K562 (cell line): ENCODE results near the gene NOTCH3. TPM values are rescaled to one million over a fixed set of nuclear protein-coding genes. Genes with fewer than 3 reads are reported as not detected.
A peak's percentile ranks its signal among the peaks of the same experiment; 100 is the strongest.

Source experiments
- ELF4 ChIP-seq: fragments of 450-650 bp; formaldehyde crosslinking; IDR thresholded peaks from 2 replicates; pipeline ENCODE4 v1.4.0; 2022; ENCODE audit warnings: missing genetic modification characterization
- ESRRA ChIP-seq: fragments of 450-650 bp; IDR thresholded peaks from 2 replicates; pipeline ENCODE4 v1.6.1; 2014; ENCODE audit warnings: low read depth, mild to moderate bottlenecking, moderate library complexity, borderline replicate concordance
- PML ChIP-seq: IDR thresholded peaks from 2 replicates; pipeline ENCODE4 v1.6.1; 2012; ENCODE audit warnings: low read length, inconsistent platforms
- POLR2G ChIP-seq: fragments of 200-400 bp; formaldehyde crosslinking; IDR thresholded peaks from 2 replicates; pipeline ENCODE4 v1.6.1; 2017; ENCODE audit warnings: low read depth, mild to moderate bottlenecking, antibody characterized with exemption, low read length, moderate library complexity
- RCOR1 ChIP-seq, 2 experiments: IDR thresholded peaks; 2 replicates each; pipeline ENCODE4 v1.6.1; 2012; ENCODE audit warnings: low read depth in 2 of 2, low read length in 2 of 2, borderline replicate concordance in 1 of 2, improper control_type of control experiment in 1 of 2
- RHOXF2B ChIP-seq: fragments of 250-450 bp; sonication (Bioruptor Pico); conservative IDR thresholded peaks from 2 replicates; pipeline ENCODE4 v1.5.1; 2021
- SAFB ChIP-seq: fragments of 200-400 bp; formaldehyde crosslinking; IDR thresholded peaks from 2 replicates; pipeline ENCODE4 v1.6.1; 2017; ENCODE audit warnings: low read depth, low read length, borderline replicate concordance
- SRSF3 ChIP-seq: fragments of 200-400 bp; formaldehyde crosslinking; IDR thresholded peaks from 2 replicates; pipeline ENCODE4 v1.6.1; 2016; ENCODE audit warnings: mild to moderate bottlenecking, low read length, moderate library complexity; ENCODE audit not compliant: insufficient read depth
- polyA plus RNA-seq, 8 experiments: library from polyadenylated mRNA; depleted of rRNA in 4 of 8; stranded (reverse) in 5 of 8; unstranded in 3 of 8; fragments of >200 nt; fragmentation: Nextera tagmentation in 2 of 8; fragmentation: Illumina TruSeq in 1 of 8; extraction: Ambion mirVana in 2 of 8; extraction: Trizol in 1 of 8; gene quantifications; 2 replicates each; pipeline versions ENCODE4 v1.2.1 to v1.2.3, GENCODE V29; 2011 to 2014; ENCODE audit warnings: inconsistent platforms in 1 of 8, missing spikeins in 1 of 8
- total RNA-seq, 7 experiments: library from RNA; depleted of rRNA in 6 of 7; stranded (reverse); fragments of >200 nt in 6 of 7; fragmentation: Illumina TruSeq in 2 of 7; extraction: Trizol in 2 of 7; gene quantifications; 2 replicates each; pipeline versions ENCODE4 v1.2.1 to v1.2.3, GENCODE V29; 2011 to 2021; ENCODE audit warnings: low replicate concordance in 1 of 7
- TF ChIP-seq, protein P1 (sequence below): sonication (generic); formaldehyde crosslinking; IDR thresholded peaks from 2 replicates; pipeline ENCODE4 v1.8.1; 2023; ENCODE audit warnings: mild to moderate bottlenecking, missing genetic modification reagents
- TF ChIP-seq, protein P2 (sequence below): fragments of 250-450 bp; sonication (Bioruptor Pico); IDR thresholded peaks from 2 replicates; pipeline ENCODE4 v1.9.0; 2021; ENCODE audit warnings: mild to moderate bottlenecking, inconsistent platforms
- TF ChIP-seq, protein P3 (sequence below): sonication (generic); formaldehyde crosslinking; IDR thresholded peaks from 2 replicates; pipeline ENCODE4 v1.8.0; 2022; ENCODE audit warnings: mild to moderate bottlenecking, missing genetic modification reagents
- TF ChIP-seq, protein P4 (sequence below): sonication (generic); formaldehyde crosslinking; IDR thresholded peaks from 2 replicates; pipeline ENCODE4 v1.8.0; 2022; ENCODE audit warnings: mild to moderate bottlenecking, missing genetic modification reagents
- TF ChIP-seq, protein P5 (sequence below): fragments of 450-650 bp; formaldehyde crosslinking; IDR thresholded peaks from 2 replicates; pipeline ENCODE4 v1.4.0; 2022; ENCODE audit warnings: mild to moderate bottlenecking, moderate library complexity

NOTCH3 gene
- total and polyA plus RNA-seq, 9 of the 15 experiments (the other 6 are each of a cell fraction or from before 2014, with no cell fraction given): under 0.01 to 1.2 (median 0.16) TPM

DNA sequence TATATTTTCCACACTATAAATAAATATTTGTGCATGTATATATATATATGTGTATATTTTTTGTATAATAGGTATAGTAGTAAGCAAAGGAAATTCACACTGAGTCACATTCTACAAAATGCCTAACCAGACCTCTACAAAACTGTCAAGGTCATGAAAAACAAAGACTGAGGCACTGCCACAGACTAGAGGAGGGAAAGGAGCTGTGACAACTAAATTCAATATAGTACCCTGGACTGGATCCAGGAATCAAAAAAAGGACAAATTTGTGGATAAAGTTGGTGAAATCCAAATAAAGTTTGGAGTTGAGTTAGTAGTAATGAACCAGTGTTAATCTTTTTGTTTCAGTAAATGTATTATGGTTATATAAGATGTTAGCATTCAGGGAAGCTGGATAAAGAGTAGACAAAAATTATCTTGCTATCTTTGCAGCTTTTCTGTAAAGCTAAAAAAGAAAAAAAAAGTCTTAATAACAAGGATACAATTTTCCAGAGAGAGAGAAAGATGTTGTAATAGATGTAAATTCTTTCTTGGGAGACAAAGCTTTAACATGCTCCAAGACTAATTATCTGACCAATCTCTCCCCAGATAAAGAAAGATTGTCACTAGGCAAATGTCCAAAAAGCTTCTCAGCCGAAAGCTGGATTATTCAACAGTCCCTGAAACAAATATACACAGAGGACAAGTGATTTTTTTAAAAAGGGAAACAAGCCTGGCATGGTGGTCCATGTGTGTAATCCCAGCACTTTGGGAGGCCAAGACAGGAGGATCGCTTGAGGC is 74.5 kb downstream of the NOTCH3 start (continued):
- TF ChIP-seq, protein P1, sequence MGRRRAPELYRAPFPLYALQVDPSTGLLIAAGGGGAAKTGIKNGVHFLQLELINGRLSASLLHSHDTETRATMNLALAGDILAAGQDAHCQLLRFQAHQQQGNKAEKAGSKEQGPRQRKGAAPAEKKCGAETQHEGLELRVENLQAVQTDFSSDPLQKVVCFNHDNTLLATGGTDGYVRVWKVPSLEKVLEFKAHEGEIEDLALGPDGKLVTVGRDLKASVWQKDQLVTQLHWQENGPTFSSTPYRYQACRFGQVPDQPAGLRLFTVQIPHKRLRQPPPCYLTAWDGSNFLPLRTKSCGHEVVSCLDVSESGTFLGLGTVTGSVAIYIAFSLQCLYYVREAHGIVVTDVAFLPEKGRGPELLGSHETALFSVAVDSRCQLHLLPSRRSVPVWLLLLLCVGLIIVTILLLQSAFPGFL (CRISPR knock-in tag): no peak
- TF ChIP-seq, protein P2, sequence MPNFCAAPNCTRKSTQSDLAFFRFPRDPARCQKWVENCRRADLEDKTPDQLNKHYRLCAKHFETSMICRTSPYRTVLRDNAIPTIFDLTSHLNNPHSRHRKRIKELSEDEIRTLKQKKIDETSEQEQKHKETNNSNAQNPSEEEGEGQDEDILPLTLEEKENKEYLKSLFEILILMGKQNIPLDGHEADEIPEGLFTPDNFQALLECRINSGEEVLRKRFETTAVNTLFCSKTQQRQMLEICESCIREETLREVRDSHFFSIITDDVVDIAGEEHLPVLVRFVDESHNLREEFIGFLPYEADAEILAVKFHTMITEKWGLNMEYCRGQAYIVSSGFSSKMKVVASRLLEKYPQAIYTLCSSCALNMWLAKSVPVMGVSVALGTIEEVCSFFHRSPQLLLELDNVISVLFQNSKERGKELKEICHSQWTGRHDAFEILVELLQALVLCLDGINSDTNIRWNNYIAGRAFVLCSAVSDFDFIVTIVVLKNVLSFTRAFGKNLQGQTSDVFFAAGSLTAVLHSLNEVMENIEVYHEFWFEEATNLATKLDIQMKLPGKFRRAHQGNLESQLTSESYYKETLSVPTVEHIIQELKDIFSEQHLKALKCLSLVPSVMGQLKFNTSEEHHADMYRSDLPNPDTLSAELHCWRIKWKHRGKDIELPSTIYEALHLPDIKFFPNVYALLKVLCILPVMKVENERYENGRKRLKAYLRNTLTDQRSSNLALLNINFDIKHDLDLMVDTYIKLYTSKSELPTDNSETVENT (CRISPR knock-in tag): no peak
- no peak for TF ChIP-seq RHOXF2B
- TF ChIP-seq ELF4 (CRISPR knock-in tag): no peak
- no peak for TF ChIP-seq PML
- TF ChIP-seq, protein P3, sequence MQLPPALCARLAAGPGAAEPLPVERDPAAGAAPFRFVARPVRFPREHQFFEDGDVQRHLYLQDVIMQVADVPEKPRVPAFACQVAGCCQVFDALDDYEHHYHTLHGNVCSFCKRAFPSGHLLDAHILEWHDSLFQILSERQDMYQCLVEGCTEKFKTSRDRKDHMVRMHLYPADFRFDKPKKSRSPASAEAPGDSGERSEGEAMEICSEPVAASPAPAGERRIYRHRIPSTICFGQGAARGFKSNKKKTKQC (CRISPR knock-in tag): no peak
- TF ChIP-seq ESRRA: 0 out of 2 replicates have a peak, but pooled peaks have one; percentile 13
- TF ChIP-seq, protein P4, sequence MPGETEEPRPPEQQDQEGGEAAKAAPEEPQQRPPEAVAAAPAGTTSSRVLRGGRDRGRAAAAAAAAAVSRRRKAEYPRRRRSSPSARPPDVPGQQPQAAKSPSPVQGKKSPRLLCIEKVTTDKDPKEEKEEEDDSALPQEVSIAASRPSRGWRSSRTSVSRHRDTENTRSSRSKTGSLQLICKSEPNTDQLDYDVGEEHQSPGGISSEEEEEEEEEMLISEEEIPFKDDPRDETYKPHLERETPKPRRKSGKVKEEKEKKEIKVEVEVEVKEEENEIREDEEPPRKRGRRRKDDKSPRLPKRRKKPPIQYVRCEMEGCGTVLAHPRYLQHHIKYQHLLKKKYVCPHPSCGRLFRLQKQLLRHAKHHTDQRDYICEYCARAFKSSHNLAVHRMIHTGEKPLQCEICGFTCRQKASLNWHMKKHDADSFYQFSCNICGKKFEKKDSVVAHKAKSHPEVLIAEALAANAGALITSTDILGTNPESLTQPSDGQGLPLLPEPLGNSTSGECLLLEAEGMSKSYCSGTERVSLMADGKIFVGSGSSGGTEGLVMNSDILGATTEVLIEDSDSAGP (CRISPR knock-in tag): no peak
- no peak for TF ChIP-seq POLR2G
- TF ChIP-seq RCOR1 (IDR thresholded peaks at IDR 0.05; ENCODE audit: borderline replicate concordance in 1 of 2, low read depth in 2 of 2, low read length in 2 of 2): no peak
- TF ChIP-seq SAFB: no peak
- TF ChIP-seq, protein P5, sequence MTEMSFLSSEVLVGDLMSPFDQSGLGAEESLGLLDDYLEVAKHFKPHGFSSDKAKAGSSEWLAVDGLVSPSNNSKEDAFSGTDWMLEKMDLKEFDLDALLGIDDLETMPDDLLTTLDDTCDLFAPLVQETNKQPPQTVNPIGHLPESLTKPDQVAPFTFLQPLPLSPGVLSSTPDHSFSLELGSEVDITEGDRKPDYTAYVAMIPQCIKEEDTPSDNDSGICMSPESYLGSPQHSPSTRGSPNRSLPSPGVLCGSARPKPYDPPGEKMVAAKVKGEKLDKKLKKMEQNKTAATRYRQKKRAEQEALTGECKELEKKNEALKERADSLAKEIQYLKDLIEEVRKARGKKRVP (CRISPR knock-in tag): no peak
- no peak for TF ChIP-seq SRSF3
- TF ChIP-seq, all 486 proteins: peak for 3
